ENCODE data around the gene SP4. TPM values are rescaled to one million over a fixed set of nuclear protein-coding genes. Genes with fewer than 3 reads are reported as not detected.
A peak's percentile ranks its signal among the peaks of the same experiment; 100 is the strongest.

Gene SP4
- total and polyA plus RNA-seq, 2 experiments from 2014 or later, result 3.0 to 8.7 TPM

DNA sequence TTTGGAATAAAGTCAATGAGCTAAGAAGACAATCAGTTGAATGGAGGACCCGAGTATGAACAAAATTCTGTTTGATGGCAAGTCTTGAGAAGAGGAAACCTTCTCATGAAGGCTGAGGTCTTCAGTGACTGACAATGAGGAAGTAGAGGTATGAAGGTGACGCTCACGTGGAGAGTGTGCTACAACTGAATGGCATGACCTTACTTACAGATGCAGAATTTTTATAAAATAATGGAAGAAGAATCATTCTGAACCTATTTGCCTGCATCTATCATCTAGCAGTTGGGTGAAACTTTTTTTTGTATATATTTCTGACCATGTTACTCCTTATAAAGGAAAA is 19.4 kb upstream of the SP4 start:
- H3K4me1 ChIP-seq (ENCODE audit: low read depth), result peaks cover 4% of the 10 kb centered on the region

DNA sequence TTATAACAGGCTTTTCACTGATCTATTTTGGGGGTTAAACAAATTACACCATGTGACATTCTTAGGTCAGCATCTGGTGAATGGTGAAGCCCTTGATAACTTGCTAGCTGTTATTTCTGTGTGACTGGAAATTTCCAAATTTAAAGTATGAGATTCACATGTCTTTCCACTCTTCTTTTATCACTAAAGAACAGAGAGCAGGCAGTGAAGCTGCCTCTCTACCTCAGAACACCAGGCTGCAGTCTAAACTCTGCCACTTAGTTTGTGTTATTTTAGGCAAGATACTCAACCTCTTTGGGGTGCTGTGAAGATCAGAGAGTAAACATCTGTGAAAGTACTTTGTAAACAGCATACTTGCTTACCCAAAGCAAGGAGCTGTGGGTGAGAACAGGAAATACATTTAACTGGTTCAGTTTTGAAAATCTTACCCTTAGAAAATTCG is 15.5 kb upstream of the SP4 start:
- H3K9me3 ChIP-seq (ENCODE audit: low read depth), result no peaks in the 10 kb centered on the region
- no peaks in the 10 kb centered on the region for H3K36me3 ChIP-seq
- H3K27me3 ChIP-seq, result no peaks in the 10 kb centered on the region
- peak overlapping the region; percentile 62 for H3K27ac ChIP-seq
- H3K4me3 ChIP-seq, result no peak overlapping the region
- DNase-seq (ENCODE audit: low read depth in 1 of 2, low spot score in 1 of 2), result no peak
- TF ChIP-seq CTCF (IDR thresholded peaks at IDR 0.05; ENCODE audit: low read depth, low read length), result no peak
- peaks cover 4% of the 10 kb centered on the region for H3K4me1 ChIP-seq (ENCODE audit: low read depth)

More for the DNA sequence above, 19.4 kb upstream of the SP4 start:
- no peak overlapping the region for H3K27ac ChIP-seq
- no peak for TF ChIP-seq CTCF (IDR thresholded peaks at IDR 0.05; ENCODE audit: low read depth, low read length)
- H3K9me3 ChIP-seq (ENCODE audit: low read depth), result no peaks in the 10 kb centered on the region
- no peak for DNase-seq (ENCODE audit: low read depth in 1 of 2, low spot score in 1 of 2)
- no peaks in the 10 kb centered on the region for H3K27me3 ChIP-seq
- no peak overlapping the region for H3K4me3 ChIP-seq
- no peaks in the 10 kb centered on the region for H3K36me3 ChIP-seq

DNA sequence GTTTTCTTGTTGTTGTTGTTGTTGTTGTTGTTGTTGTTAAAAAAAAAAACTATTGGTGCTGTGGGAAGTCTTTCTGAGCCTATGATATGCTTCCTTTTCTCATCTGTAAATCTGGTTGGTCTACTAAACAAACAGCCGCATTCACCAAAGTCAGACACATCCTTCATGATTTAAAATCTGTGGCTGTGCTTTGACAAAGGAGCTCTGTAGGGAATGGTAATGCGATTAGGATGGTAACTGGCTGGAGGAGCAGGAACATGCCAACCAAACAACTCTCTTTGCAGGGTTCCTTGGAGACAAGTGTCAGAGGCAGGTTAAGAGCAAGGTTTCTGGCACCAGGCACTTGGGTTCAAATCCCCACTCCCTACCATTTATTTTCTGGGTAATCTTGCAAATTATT is 14.9 kb upstream of the SP4 start:
- H3K27me3 ChIP-seq, result no peaks in the 10 kb centered on the region
- no peak overlapping the region for H3K4me3 ChIP-seq
- no peaks in the 10 kb centered on the region for H3K9me3 ChIP-seq (ENCODE audit: low read depth)
- no peak for DNase-seq (ENCODE audit: low read depth in 1 of 2, low spot score in 1 of 2)
- H3K36me3 ChIP-seq, result no peaks in the 10 kb centered on the region
- TF ChIP-seq CTCF (IDR thresholded peaks at IDR 0.05; ENCODE audit: low read depth, low read length), result no peak
- no peak overlapping the region for H3K27ac ChIP-seq
- H3K4me1 ChIP-seq (ENCODE audit: low read depth), result peaks cover 4% of the 10 kb centered on the region

DNA sequence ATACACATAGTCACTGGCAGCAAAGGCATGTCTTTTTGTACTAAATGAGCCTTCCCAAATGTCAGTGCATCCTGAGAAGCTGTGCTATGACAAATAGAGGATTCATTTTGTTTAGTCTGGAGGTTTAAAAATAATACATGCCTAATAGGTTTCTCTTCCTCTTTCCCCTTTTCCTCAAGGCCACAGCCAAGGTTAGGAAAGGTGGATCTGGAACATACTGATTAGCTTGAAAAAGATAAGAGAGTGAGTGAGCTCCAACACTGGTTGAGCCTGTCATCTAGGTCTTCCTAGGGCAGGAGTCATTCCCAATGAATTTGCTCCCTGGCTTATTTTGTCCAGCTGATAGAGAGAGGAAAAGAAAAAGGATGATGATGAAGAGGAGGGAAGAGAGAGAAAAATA is 14.4 kb upstream of the SP4 start:
- Histone ChIP-seq H3K27me3 (no peaks in the 10 kb centered on the region), H3K4me3 (no peak overlapping the region), H3K27ac (no peak overlapping the region), H3K36me3 (no peaks in the 10 kb centered on the region), H3K9me3 (ENCODE audit: low read depth) (no peaks in the 10 kb centered on the region), H3K4me1 (ENCODE audit: low read depth) (peaks cover 4% of the 10 kb centered on the region)
- DNase-seq (ENCODE audit: low read depth in 1 of 2, low spot score in 1 of 2), result no peak
- no peak for TF ChIP-seq CTCF (IDR thresholded peaks at IDR 0.05; ENCODE audit: low read depth, low read length)

GRCh38 chr7:21414795-21415393 is 13.0 kb upstream of the SP4 start:
- H3K36me3 ChIP-seq, result no peaks in the 10 kb centered on the region
- peaks cover 4% of the 10 kb centered on the region for H3K4me1 ChIP-seq (ENCODE audit: low read depth)
- H3K4me3 ChIP-seq, result no peak overlapping the region
- no peak for TF ChIP-seq CTCF (IDR thresholded peaks at IDR 0.05; ENCODE audit: low read depth, low read length)
- DNase-seq (ENCODE audit: low read depth in 1 of 2, low spot score in 1 of 2), result no peak
- H3K9me3 ChIP-seq (ENCODE audit: low read depth), result no peaks in the 10 kb centered on the region
- no peak overlapping the region for H3K27ac ChIP-seq
- H3K27me3 ChIP-seq, result no peaks in the 10 kb centered on the region

Data from cardiac muscle cell (in vitro differentiated cells and primary cell).